ENCODE data around the gene ELL2.
"Not testable (repeated sequence)": the region's sequence is repeated elsewhere in the genome, so short reads cannot be mapped to it uniquely, and the experiment has no call there.

The ELL2 gene

DNA sequence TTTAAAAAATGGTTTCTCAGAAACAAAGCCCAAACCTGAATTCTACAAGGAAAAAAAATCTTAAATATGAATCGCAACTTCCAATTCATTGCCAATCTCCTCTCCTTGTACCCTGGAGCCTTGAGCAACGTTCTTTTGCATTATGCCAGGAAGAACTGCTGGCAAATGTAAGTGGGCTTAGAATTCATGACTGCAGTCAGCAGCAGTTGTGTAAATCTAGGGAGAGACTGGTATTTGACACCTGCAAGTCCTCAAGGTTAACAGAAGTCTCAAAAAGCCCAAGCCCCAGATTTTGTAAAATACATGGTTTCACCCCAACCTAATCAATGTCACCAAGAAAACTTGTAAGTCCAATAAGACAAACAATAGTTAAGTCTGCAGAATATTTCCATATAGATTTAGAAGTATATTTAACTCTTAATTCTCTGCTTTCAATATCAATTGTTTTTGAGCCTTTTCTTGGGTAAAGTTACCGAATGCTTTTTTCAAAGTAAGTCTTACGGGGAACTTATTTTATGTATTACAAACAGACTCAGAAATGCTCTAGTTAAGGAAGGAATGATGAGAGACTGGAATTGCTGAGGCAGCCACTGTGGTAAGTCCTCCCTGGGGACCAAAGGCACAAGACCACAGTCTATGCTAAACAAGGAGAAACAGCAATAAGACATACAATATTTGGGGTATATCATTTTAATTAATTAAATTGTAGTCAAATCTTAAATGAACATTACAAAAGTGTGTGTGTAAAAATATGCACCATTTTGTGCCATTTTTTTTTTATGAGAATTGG, 31.3 kb downstream of the ELL2 start:
- no peak for DNase-seq

- no peak for DNase-seq
Observed at GRCh38 chr5:95928724-95929253, 32.9 kb downstream of the ELL2 start.

DNA sequence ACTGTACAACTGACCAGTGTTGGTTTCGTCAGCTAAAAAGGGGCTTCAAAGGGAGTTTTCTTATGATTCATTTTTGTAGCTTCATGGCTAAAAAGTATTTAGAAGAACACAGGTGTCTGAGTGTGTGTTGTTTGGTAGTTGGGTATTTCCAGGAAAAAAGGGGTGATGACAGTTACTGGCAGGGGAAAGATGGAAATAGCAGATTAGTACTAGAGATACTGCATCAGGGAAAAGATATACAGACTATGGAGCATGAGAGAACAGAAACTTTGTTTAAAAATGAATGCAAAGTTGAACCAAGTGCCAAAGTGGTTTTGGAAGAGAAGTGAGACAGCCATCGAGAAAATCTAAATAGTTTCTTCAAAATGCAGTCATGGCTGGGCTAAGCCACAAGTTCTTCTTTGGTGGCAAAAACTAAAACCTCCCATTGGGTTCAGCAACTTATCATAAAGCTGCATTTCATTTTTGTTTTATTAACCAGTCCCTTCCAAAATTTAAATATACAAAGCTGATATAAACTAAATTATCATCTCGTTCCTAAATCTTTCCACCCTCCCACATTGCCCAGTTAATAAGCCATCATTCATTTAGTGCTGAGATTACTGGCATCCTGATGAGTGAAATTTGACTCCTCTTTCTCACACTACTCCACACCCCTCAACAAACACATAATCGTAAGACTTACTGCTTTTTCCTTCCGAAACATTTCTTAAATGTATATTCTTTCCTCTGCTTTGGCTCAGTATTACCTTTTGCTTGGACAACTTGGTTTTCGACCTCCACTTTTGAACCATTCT, 33.5 kb downstream of the ELL2 start:
- no peak for DNase-seq

DNA sequence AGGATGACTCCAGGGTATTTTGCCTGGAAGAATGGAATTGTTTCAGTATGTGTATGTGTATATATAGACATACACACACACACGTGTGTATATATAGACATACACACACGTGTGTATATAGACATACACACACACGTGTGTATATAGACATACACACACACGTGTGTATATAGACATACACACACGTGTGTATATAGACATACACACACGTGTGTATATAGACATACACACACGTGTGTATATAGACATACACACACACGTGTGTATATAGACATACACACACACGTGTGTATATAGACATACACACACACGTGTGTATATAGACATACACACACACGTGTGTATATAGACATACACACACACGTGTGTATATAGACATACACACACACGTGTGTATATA, 34.4 kb downstream of the ELL2 start:
- DNase-seq: not testable (repeated sequence)

- DNase-seq: no peak
Observed at GRCh38 chr5:95925939-95926338, 35.7 kb downstream of the ELL2 start.

- no peak for DNase-seq
Observed at GRCh38 chr5:95925378-95925744, 36.3 kb downstream of the ELL2 start.

DNA sequence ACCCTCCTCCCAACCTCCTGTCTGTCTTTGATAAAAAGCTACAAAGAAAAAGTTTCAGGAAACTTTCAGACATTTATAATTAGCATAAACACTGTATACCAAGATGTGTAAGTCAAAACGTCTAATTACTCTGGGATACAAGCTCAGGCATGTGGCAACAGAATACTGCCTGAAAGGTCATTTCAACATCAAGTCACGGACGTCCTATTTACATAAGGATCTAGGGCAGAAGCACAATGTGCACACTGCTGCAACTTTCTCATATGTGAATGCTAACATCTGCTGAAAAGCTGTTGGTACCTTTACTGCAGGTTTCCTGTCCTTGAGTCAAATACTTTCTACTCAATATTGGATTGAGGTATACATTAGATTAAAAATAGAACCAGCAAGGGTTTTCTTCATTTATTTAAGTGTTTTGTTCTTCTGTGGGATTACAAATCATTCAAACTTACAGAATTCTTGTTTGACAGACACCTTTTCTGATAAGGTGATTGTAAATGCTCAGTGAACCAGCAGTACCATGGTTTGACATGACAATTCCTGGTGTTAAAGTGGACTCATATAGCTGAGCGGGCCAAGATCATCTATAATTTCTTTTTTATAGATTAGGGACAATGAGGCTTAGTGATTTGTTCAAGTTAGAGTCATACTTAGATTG, 36.8 kb downstream of the ELL2 start:
- no peak for DNase-seq

DNA sequence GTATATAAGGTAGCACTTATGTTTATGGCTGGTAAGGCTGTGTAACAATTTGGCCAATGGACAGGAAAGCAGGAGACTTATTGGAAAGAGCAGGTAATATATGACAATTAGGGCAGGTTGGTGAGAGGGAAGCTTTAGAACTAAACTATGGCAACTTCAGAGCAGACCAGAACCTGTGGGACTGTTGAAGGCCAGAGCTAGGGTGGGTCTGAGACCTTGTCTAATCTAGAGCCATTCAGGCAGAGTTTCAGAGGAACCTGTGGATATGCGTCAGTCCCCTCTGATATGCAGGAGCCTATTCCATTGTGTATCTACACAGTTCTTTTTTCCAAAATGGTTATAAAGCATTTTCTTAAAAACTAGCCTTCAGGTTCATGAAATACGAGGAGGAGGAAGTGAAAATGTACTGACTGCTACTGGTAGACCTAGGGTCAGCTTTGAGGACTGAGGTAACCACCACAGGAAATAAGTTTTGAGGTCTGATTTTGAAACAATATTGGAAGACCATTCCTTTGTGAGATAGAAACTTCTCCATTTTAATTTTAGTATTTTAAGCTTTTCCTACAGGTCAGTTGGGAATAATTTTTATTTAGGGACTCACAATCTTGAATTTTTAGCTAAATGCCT, 37.6 kb downstream of the ELL2 start:
- no peak for DNase-seq

DNA sequence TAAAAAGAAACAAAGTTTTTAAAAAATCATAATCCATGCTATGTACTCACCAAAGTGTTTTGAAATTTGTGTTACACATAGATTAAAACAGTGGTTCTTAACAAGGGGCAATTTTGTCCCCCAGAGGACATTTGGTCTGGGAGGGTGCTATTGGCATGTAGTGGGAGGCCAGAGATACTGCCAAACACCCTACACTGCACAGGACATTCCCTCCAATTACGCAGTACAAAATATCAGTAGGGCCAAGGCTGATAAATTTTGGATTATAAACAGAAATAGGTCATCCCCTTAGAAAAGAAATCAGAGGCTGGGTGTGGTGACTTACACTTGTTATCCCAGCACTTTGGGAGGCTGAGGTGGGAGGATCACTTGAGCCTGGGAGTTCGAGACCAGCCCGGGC, 38.9 kb downstream of the ELL2 start:
- no peak for DNase-seq

DNA sequence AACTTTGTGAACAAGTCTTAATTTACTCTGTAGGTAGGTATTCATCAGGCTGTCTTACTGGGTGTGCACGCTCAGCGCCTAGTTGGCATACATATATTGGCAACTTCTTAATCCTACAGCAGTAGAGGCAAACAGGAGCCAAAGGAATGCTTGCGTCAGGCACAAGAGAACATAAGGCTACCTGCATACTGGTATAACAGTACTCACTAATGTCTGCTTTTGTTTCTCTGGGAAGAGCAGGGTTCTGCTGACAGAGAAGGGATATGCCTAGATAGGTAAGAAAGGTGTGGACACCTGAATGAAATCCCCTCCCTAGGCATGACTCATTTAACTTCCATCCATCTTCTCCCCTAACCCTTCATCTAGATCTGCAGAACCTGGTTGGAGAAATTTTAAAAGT, 40.1 kb downstream of the ELL2 start:
- no peak for DNase-seq

- no peak for DNase-seq
Observed at GRCh38 chr5:95920822-95921221, 40.8 kb downstream of the ELL2 start.

DNA sequence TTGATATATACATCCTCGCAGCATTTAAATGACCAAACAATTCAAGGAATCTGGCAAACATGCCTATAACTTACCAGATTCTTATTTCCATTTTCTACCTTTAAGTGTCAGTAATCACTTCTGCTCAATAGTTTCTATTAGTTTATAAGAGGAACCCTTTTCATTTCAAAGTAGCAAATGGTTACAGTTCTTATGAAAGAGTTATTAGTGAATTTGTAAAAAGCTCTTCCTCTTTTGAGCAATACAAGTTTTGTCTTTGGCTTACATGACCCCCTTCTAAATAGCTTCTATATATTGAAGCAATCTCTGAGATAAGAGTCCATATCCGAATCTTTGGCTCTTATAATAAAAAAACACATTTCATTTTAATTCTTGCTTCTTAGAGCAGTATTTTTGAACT, 42.0 kb downstream of the ELL2 start:
- no peak for DNase-seq

DNA sequence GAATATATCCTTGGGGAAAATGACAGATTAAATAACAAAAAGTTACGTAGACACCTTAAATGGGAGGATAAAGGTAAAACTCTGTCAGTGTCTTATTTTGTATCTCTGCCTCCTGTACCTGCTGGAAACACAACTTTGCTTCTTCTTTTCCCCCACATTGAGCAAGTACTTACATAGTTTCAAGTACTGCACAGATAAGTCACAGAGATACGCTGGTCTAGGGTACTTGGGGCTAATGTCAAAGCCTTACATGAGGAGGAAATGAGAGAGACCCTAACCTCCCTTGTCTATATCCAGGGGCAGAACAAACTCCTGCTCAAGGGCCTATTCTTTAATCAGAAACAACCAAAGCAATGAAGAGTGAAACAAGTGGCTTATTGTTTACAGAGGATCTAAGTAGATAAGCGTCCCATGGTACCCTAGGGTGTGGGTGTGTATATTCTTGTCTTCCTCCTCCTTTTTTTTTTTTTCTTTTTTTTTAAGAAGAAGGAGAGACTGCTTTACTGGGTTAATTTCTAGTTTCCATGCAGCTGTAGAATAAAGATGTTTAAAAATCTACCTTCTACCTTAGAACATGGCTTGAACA, 43.1 kb downstream of the ELL2 start:
- DNase-seq: no peak

DNA sequence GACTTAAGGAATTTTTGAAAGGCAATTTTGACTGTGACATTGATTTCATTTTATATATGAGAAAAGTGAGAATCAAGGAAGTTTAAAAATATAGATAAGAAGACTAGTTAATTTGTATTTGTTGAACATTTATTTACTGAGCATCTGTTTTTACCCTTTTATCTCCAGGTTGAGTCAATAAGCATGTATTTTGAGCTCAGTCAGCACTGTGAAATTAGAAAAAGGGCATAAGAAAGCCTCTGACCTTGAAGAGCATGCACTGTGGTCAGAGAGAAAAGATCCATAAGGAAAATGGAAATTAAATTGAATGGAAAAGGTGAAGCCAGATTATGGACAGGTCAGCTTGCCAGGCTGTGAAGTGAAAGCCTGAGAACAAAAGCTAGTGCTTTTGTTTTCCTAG, 44.4 kb downstream of the ELL2 start:
- no peak for DNase-seq

DNA sequence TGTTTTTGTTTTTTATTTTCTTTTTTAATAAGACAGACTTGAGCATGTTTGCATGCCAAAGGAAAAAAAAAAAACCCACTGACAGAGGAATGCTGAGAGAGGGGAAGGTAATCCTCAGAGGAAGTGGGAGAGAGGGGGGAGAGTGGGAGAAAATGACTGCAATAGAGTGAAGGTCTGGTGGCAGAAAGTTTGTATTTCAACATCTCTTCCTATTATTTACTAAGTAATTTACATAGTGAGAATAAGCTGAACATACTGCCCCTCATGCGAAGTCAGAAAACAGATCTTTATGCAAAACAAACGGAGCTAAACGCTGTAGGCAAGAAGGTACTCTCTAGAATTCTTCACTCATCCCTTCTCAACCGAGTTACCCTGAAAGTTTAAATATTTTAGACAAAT, 45.0 kb downstream of the ELL2 start:
- DNase-seq: no peak

GRCh38 chr5:95915999-95916686, 45.5 kb downstream of the ELL2 start:
- DNase-seq: no peak

DNA sequence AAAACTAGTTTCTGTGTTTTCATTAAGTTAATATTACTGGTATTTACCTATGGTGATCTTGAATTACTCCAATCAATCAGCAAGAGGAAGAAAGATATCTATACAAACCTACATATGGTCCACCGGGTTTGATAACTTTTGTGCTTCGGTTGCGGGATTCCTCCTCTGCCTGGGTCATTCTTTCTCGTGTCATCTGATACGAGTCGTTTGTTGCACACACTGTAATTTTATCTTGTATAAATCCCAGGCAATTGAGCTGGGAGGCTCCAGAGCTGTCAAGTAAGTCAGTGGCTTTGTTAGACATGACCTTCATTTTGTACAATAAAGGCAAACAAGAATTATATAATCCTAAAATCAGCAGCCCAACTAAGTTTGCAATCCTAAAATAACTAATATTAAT, 48.0 kb downstream of the ELL2 start:
- DNase-seq: no peak

DNA sequence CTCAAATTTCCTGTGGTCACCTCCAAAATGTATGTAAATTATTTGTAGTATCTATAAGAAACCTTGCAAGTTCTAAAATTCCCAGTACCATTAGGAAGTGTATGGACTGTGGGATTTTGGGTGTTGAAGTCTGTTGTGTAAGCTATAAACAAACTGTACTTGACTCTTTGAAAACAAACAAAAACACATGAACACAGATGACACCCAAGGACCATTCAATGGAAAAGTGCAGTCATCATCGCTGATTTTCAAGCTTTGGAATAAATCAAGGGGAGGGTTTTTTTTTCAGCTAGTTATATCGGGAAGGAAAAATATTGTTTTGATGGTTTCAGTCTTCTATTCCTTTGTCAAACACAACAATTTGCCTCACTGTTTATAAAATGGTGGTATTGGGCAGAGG, 49.6 kb downstream of the ELL2 start:
- no peak for DNase-seq

DNA sequence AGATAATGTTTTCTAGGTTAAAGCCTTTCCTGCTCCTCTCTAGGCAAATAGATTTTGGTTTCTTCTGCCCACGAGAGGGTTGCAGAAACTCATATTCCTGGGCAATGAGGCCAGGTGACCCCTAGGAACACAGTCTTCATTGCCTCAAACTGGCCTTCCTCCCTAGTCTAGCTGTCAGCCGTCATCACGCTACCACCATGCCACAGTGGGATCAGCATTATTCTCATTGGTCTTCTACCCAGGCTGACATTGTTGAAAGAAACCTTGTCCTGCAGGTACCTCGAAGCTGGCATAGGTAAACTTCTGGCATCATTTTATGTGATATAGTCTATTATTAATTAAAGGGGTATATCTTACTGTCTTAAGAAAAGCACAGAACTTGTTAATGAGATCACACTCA, 51.1 kb downstream of the ELL2 start:
- no peak for DNase-seq

DNA sequence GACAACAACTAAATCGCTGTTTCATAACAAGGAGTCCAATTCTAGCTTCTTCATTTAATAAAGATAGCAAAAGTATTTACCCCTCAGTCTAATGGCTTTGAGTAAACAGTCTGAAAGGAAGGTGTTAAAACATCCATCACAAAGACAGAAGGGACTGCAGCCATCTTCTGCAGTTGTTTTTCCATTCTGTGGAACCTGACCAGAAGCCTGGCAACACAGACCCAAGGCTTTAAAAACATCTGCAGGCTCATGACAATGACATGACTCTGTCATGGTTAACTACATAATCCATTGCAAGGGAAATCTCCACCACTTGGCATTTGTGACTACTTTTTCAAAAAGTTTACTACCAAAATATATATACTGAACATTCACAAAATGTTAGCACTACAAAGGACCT, 51.9 kb downstream of the ELL2 start:
- no peak for DNase-seq

DNA sequence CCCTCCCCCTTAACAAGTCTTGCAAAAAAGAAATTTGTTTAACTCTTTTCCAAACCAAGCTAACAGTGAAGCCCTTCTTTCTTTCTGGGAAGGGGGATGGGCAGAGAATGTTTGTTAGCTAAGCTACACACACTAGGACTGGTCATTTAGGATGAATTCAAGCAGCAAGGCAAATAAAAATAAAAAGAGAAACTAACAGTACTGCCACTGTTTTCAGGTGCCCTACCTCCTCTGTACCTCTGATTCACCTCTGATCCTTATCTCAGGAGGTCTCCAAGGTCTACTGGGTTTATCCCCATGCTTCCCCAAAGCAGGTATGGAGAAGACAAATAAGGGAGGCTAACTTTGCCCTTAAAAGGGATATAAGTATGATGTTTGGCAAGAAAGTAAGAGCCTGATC, 52.9 kb downstream of the ELL2 start:
- DNase-seq: no peak

All from activated gamma-delta T cell (primary cell).